PC-9 (cell line): Measurements from ENCODE around the gene ABCA6.

ENCODE experiments used
- EZH2 ChIP-seq: fragments of 200-600 bp; sonication (generic); IDR thresholded peaks from 2 replicates; pipeline ENCODE4 v1.8.0; 2017; ENCODE audit warnings: antibody characterized with exemption, low read depth
- TF ChIP-seq, protein P1 (sequence below): fragments of 200-600 bp; sonication (generic); conservative IDR thresholded peaks from 2 replicates; pipeline ENCODE4 v1.6.1; 2017; ENCODE audit warnings: mixed run types, antibody characterized with exemption, mild to moderate bottlenecking, moderate library complexity

DNA sequence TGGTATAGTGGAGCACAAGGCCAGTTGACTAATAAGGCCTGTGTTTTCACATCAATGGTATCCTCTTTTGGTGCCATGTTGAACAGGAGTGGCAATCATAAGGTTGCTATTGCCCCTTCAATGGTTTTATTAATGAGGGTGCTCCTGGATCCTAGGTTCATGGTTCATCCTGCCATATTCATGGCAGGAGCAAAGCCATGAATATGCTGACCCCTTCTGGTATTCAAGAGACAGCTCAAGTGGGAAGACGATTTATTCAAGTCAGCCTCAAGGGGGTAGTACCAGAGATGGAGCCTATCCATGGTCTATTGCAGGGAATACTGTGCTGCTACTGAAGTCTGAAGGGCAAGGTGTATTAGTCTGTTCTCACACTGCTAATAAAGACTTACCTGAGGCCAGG lies 83.5 kb downstream of the ABCA6 start:
- TF ChIP-seq, protein P1, sequence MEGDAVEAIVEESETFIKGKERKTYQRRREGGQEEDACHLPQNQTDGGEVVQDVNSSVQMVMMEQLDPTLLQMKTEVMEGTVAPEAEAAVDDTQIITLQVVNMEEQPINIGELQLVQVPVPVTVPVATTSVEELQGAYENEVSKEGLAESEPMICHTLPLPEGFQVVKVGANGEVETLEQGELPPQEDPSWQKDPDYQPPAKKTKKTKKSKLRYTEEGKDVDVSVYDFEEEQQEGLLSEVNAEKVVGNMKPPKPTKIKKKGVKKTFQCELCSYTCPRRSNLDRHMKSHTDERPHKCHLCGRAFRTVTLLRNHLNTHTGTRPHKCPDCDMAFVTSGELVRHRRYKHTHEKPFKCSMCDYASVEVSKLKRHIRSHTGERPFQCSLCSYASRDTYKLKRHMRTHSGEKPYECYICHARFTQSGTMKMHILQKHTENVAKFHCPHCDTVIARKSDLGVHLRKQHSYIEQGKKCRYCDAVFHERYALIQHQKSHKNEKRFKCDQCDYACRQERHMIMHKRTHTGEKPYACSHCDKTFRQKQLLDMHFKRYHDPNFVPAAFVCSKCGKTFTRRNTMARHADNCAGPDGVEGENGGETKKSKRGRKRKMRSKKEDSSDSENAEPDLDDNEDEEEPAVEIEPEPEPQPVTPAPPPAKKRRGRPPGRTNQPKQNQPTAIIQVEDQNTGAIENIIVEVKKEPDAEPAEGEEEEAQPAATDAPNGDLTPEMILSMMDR: no peak
- TF ChIP-seq EZH2: no peak
